HCT116 (cell line): Measurements from ENCODE around the gene OBSL1. TPM values are rescaled to one million over a fixed set of nuclear protein-coding genes. Genes with fewer than 3 reads are reported as not detected.

ENCODE experiments used
- ATAC-seq: fragments of 200-7000 bp; cut with Tn5 transposase; 2 replicates; pipeline ENCODE4 v1.9.1; 2020; ENCODE audit warnings: mild to moderate bottlenecking, moderate library complexity
- BruUV-seq: library from RNA; stranded (reverse); fragments of 400-500 nt; replicated peaks from 2 replicates; lab custom pipeline; 2021; lab: Mats Ljungman, UMichigan
- CTCF ChIA-PET: fragments of 300-600 bp; sonication (Branson Sonifier 250); formaldehyde crosslinking; loops from one replicate; lab custom pipeline; 2021; ENCODE audit warnings: antibody characterized with exemption; lab: Charles Lee
- POLR2A ChIA-PET: fragments of 300-600, 350-600 bp; sonication (Branson Sonifier 250); formaldehyde crosslinking; loops from one replicate; lab custom pipeline; 2021; ENCODE audit warnings: antibody characterized with exemption; lab: Charles Lee
- RAD21 ChIA-PET, 2 experiments: fragments of 300-600 bp; sonication (Branson Sonifier 250); formaldehyde crosslinking; loops; one replicate each; lab custom pipeline; 2023; ENCODE audit warnings: low total read pairs in 2 of 2; ENCODE audit not compliant: uncharacterized antibody in 2 of 2, unreplicated experiment in 2 of 2, low non-redundant PET in 1 of 2; lab: Charles Lee
- DNase-seq: peaks from one replicate; pipeline ENCODE4 v3.0.0-alpha.2; 2010; ENCODE audit warnings: low read depth, low spot score
- H2AFZ ChIP-seq: fragments of 200-600 bp; shearing (Covaris generic), sonication (generic); 2 replicates; pipeline ENCODE4 v1.6.1; 2017; ENCODE audit warnings: low read depth, mixed run types, mixed read lengths, antibody characterized with exemption, low read length; ENCODE audit not compliant: poor library complexity, severe bottlenecking
- H3K27ac ChIP-seq: 2 replicates; pipeline ENCODE4 v1.5.1; 2012; ENCODE audit warnings: low read depth, low read length
- H3K27me3 ChIP-seq: fragments of 200-600 bp; sonication (generic); 2 replicates; pipeline ENCODE4 v1.6.1; 2016; ENCODE audit warnings: mixed run types, low read length, mixed read lengths; ENCODE audit not compliant: insufficient read depth
- H3K36me3 ChIP-seq, 2 experiments: fragments of 200-500 bp in 1 of 2; fragments of 200-600 bp in 1 of 2; sonication (Bioruptor generic) in 1 of 2; sonication (generic) in 1 of 2; 2 replicates each; pipeline versions ENCODE4 v1.5.1 to v1.6.1; 2014 to 2016; ENCODE audit warnings: low read length in 2 of 2, inconsistent platforms in 1 of 2, mixed read lengths in 1 of 2, mixed run types in 1 of 2; ENCODE audit not compliant: insufficient read depth in 2 of 2, control insufficient read depth in 1 of 2
- H3K4me1 ChIP-seq, 2 experiments: fragments of 200-600 bp in 1 of 2; sonication (generic) in 1 of 2; 2 replicates each; pipeline versions ENCODE4 v1.5.1 to v1.6.1; 2012 to 2017; ENCODE audit warnings: low read length in 2 of 2, inconsistent platforms in 1 of 2, mild to moderate bottlenecking in 1 of 2, mixed read lengths in 1 of 2, mixed run types in 1 of 2, moderate library complexity in 1 of 2; ENCODE audit not compliant: insufficient read depth in 2 of 2, control insufficient read depth in 1 of 2
- H3K4me2 ChIP-seq: fragments of 200-600 bp; sonication (generic); 2 replicates; pipeline ENCODE4 v1.6.1; 2017; ENCODE audit warnings: mixed run types, low read length, mixed read lengths
- H3K4me3 ChIP-seq, 2 experiments: fragments of 200-600 bp in 1 of 2; sonication (generic) in 1 of 2; replicated peaks in 1 of 2; 2 replicates each; pipeline ENCODE4 v1.5.1; 2011 to 2016; ENCODE audit warnings: low read length in 2 of 2, control low read depth in 1 of 2, low read depth in 1 of 2, mild to moderate bottlenecking in 1 of 2, mixed read lengths in 1 of 2, mixed run types in 1 of 2
- H3K79me2 ChIP-seq: fragments of 200-600 bp; sonication (generic); 2 replicates; pipeline ENCODE4 v1.6.1; 2017; ENCODE audit warnings: mild to moderate bottlenecking, mixed run types, low read length, moderate library complexity, mixed read lengths; ENCODE audit not compliant: insufficient read depth
- H3K9ac ChIP-seq: fragments of 200-600 bp; sonication (generic); 2 replicates; pipeline ENCODE4 v1.6.1; 2016; ENCODE audit warnings: low read length, mixed read lengths
- H3K9me2 ChIP-seq: fragments of 200-600 bp; sonication (generic), shearing (Covaris generic); 2 replicates; pipeline ENCODE4 v1.6.1; 2017; ENCODE audit warnings: mixed run types, mild to moderate bottlenecking, moderate library complexity; ENCODE audit not compliant: insufficient read depth
- H3K9me3 ChIP-seq, 2 experiments: fragments of 200-500 bp in 1 of 2; fragments of 200-600 bp in 1 of 2; sonication (Bioruptor generic) in 1 of 2; sonication (generic) in 1 of 2; 2 replicates each; pipeline ENCODE4 v1.6.1; 2014 to 2017; ENCODE audit warnings: low read length in 2 of 2, mixed read lengths in 2 of 2, inconsistent platforms in 1 of 2, low read depth in 1 of 2, mild to moderate bottlenecking in 1 of 2, mixed run types in 1 of 2, moderate library complexity in 1 of 2; ENCODE audit not compliant: control insufficient read depth in 1 of 2, insufficient read depth in 1 of 2
- H4K20me1 ChIP-seq: fragments of 200-600 bp; sonication (generic), shearing (Covaris generic); 2 replicates; pipeline ENCODE4 v1.6.1; 2017; ENCODE audit warnings: mixed run types, mild to moderate bottlenecking, moderate library complexity; ENCODE audit not compliant: insufficient read depth
- CTCF ChIP-seq, 3 experiments: fragments of 200-600 bp in 1 of 3; sonication (generic) in 1 of 3; IDR thresholded peaks in 2 of 3; conservative IDR thresholded peaks in 1 of 3; 2 replicates each; pipeline ENCODE4 v1.5.1; 2012 to 2017; ENCODE audit warnings: low read depth in 2 of 3, low read length in 2 of 3, antibody characterized with exemption in 1 of 3, borderline replicate concordance in 1 of 3, control low read depth in 1 of 3, mild to moderate bottlenecking in 1 of 3, mixed read lengths in 1 of 3, mixed run types in 1 of 3, moderate library complexity in 1 of 3; ENCODE audit not compliant: insufficient read depth in 1 of 3
- EGR1 ChIP-seq: IDR thresholded peaks from 2 replicates; pipeline ENCODE4 v1.6.1; 2012; ENCODE audit warnings: low read depth
- EZH2 ChIP-seq: fragments of 200-600 bp; sonication (generic); IDR thresholded peaks from 2 replicates; pipeline ENCODE4 v1.6.1; 2017; ENCODE audit warnings: antibody characterized with exemption, mixed run types
- JUND ChIP-seq: IDR thresholded peaks from 2 replicates; pipeline ENCODE4 v1.6.1; 2012
- RAD21 ChIP-seq: IDR thresholded peaks from 2 replicates; pipeline ENCODE4 v1.6.1; 2012; ENCODE audit warnings: low read depth, mild to moderate bottlenecking
- SIN3A ChIP-seq: IDR thresholded peaks from 2 replicates; pipeline ENCODE4 v1.6.1; 2012; ENCODE audit warnings: low read depth
- SRF ChIP-seq: IDR thresholded peaks from 2 replicates; pipeline ENCODE4 v1.6.1; 2012; ENCODE audit warnings: low read depth
- TCF7L2 ChIP-seq: IDR thresholded peaks from 2 replicates; pipeline ENCODE4 v1.7.0; 2011; ENCODE audit warnings: borderline replicate concordance, inconsistent platforms; ENCODE audit not compliant: insufficient read depth, insufficient read length; ENCODE audit errors: extremely low read depth
- intact Hi-C: fragments of 100-400 bp; cut with micrococcal nuclease; formaldehyde crosslinking; loops from 2 replicates; pipeline ENCODE4 v1.10.0; 2022
- total RNA-seq: library from RNA; stranded (reverse); gene quantifications from one replicate; pipeline ENCODE4 v1.2.1, GENCODE V29; 2021; ENCODE audit not compliant: unreplicated experiment

OBSL1 gene
- total RNA-seq, 1 experiment from 2014 or later = 45.2 TPM

GRCh38 chr2:219560893-219561178 lies 10.5 kb downstream of the OBSL1 start:
- Histone ChIP-seq H3K9me2 (no peaks in the 10 kb centered on the region), H3K79me2 (no peaks in the 10 kb centered on the region), H4K20me1 (no peaks in the 10 kb centered on the region), H3K36me3 (no peaks in the 10 kb centered on the region), H3K4me1 (peaks cover 0 to 4% of the 10 kb centered on the region in 2 experiments; a peak in 1 of 4 replicates), H3K9me3 (no peaks in the 10 kb centered on the region), H3K4me2 (no peak overlapping the region), H2AFZ (no peak overlapping the region), H3K27ac (no peak overlapping the region), H3K4me3 (no peak overlapping the region), H3K27me3 (no peaks in the 10 kb centered on the region), H3K9ac (no peak overlapping the region)
- ATAC-seq (no peak), DNase-seq (no peak)
- TF ChIP-seq EGR1 (no peak), JUND (no peak), SRF (no peak), TCF7L2 (no peak)
- BruUV-seq = no TSS peak
- CTCF ChIA-PET = interaction anchor here (0.8 to 2.6 kb wide), 10 partner anchors 9 to 128 kb away, joined by 3 to 16 read pairs (median 4); partner anchors contain the start of genes INHA, OBSL1 and STK11IP
- POLR2A ChIA-PET = interaction anchor here (1.6 kb wide), 1 partner anchor 17 kb away, joined by 4 read pairs; the partner anchor contains the start of genes CHPF and TMEM198
- RAD21 ChIA-PET = no interaction called here
- intact Hi-C loops = no loop called here

- ChIA-PET RAD21 (no interaction called here), POLR2A (interaction anchor here (1.6 kb wide), 1 partner anchor 17 kb away, joined by 4 read pairs; the partner anchor contains the start of genes CHPF and TMEM198), CTCF (interaction anchor here (0.6 to 2.6 kb wide), 12 partner anchors 9 to 1250 kb away, joined by 3 to 16 read pairs (median 4); partner anchors contain the start of genes INHA, OBSL1 and STK11IP)
- no peak overlapping the region for H3K27ac ChIP-seq
- ATAC-seq (peak; percentile 70), DNase-seq (no peak)
- no peaks in the 10 kb centered on the region for H3K27me3 ChIP-seq
- H4K20me1 ChIP-seq = no peaks in the 10 kb centered on the region
- H3K9ac ChIP-seq = no peak overlapping the region
- H3K9me2 ChIP-seq = no peaks in the 10 kb centered on the region
- H3K9me3 ChIP-seq = no peaks in the 10 kb centered on the region
- H3K36me3 ChIP-seq = no peaks in the 10 kb centered on the region
- H3K4me1 ChIP-seq = peaks cover 0 to 4% of the 10 kb centered on the region in 2 experiments; a peak in 1 of 4 replicates
- TF ChIP-seq RAD21 (no peak), EZH2 (no peak), CTCF (IDR thresholded peaks at IDR 0.05 in 2 of 3, conservative IDR thresholded peaks at IDR 0.05 in 1 of 3; ENCODE audit: borderline replicate concordance in 1 of 3, insufficient read depth in 1 of 3, low read depth in 2 of 3, low read length in 2 of 3) (peak in 2 of 3 experiments; percentile 68 to 69; a peak in 5 of 6 replicates), SIN3A (no peak)
- no peak overlapping the region for H2AFZ ChIP-seq
- H3K4me2 ChIP-seq = no peak overlapping the region
- H3K79me2 ChIP-seq = no peaks in the 10 kb centered on the region
- intact Hi-C loops = no loop called here
- no peak overlapping the region for H3K4me3 ChIP-seq
- no TSS peak for BruUV-seq
Measured at GRCh38 chr2:219560037-219560892, 11.1 kb downstream of the OBSL1 start.
